A673 (cell line): Measurements from ENCODE around the gene SLC11A1. TPM values are rescaled to one million over a fixed set of nuclear protein-coding genes. Genes with fewer than 3 reads are reported as not detected.

Source experiments
- BruUV-seq: library from RNA; stranded (reverse); fragments of 400-500 nt; replicated peaks from 2 replicates; lab custom pipeline; 2021; lab: Mats Ljungman, UMichigan
- CTCF ChIA-PET: fragments of 300-600 bp; sonication (Branson Sonifier 250); formaldehyde crosslinking; loops from one replicate; lab custom pipeline; 2022; ENCODE audit warnings: antibody characterized with exemption; lab: Charles Lee
- POLR2A ChIA-PET: fragments of 300-600 bp; sonication (Branson Sonifier 250); formaldehyde crosslinking; loops from one replicate; lab custom pipeline; 2022; ENCODE audit warnings: antibody characterized with exemption; ENCODE audit not compliant: low non-redundant PET; lab: Charles Lee
- DNase-seq: peaks from one replicate; pipeline ENCODE4 v3.0.0-alpha.2; 2015; ENCODE audit warnings: low spot score
- H3K27ac ChIP-seq: fragments of 200-600 bp; sonication (generic); 2 replicates; pipeline ENCODE4 v1.5.1; 2016; ENCODE audit warnings: mixed run types, low read depth, mild to moderate bottlenecking, mixed read lengths, antibody characterized with exemption, low read length; ENCODE audit not compliant: poor library complexity, severe bottlenecking
- H3K27me3 ChIP-seq: fragments of 200-600 bp; sonication (generic); replicated peaks from 2 replicates; pipeline ENCODE4 v1.6.1; 2017; ENCODE audit warnings: mixed run types, low read depth, mild to moderate bottlenecking, mixed read lengths, antibody characterized with exemption, low read length; ENCODE audit not compliant: insufficient read depth, poor library complexity
- H3K36me3 ChIP-seq: fragments of 200-600 bp; sonication (generic); 2 replicates; pipeline ENCODE4 v1.6.1; 2016; ENCODE audit warnings: mixed run types, mild to moderate bottlenecking, mixed read lengths, antibody characterized with exemption, low read length; ENCODE audit not compliant: insufficient read depth, poor library complexity, severe bottlenecking
- H3K4me1 ChIP-seq: fragments of 200-600 bp; sonication (generic); 2 replicates; pipeline ENCODE4 v1.6.1; 2017; ENCODE audit warnings: mixed run types, mild to moderate bottlenecking, mixed read lengths, antibody characterized with exemption, low read length; ENCODE audit not compliant: insufficient read depth, poor library complexity, severe bottlenecking
- H3K4me3 ChIP-seq: fragments of 200-600 bp; sonication (generic); 2 replicates; pipeline ENCODE4 v1.5.1; 2016; ENCODE audit warnings: low read depth, mixed run types, mild to moderate bottlenecking, mixed read lengths, low read length; ENCODE audit not compliant: poor library complexity, severe bottlenecking
- H3K9me3 ChIP-seq: fragments of 200-600 bp; sonication (generic); 2 replicates; pipeline ENCODE4 v1.6.1; 2016; ENCODE audit warnings: mixed run types, low read depth, mild to moderate bottlenecking, mixed read lengths, antibody characterized with exemption, low read length; ENCODE audit not compliant: poor library complexity, severe bottlenecking
- CTCF ChIP-seq: fragments of 300-800, 200-600 bp; sonication (generic); conservative IDR thresholded peaks from 2 replicates; pipeline ENCODE4 v1.5.1; 2017; ENCODE audit warnings: low read depth, mild to moderate bottlenecking, antibody characterized with exemption, low read length, moderate library complexity, mixed read lengths
- EZH2 ChIP-seq: fragments of 200-600 bp; sonication (generic); IDR thresholded peaks from 2 replicates; pipeline ENCODE4 v1.6.1; 2017; ENCODE audit warnings: borderline replicate concordance, low read depth, mild to moderate bottlenecking, mixed read lengths, antibody characterized with exemption, low read length; ENCODE audit not compliant: poor library complexity, severe bottlenecking
- intact Hi-C: fragments of 100-400 bp; cut with micrococcal nuclease; formaldehyde crosslinking; loops from one replicate; pipeline ENCODE4 v1.10.0; 2022; ENCODE audit not compliant: unreplicated experiment
- total RNA-seq: library from RNA; stranded (reverse); gene quantifications from 2 replicates; pipeline ENCODE4 v1.2.3, GENCODE V29; 2021

The SLC11A1 gene
- total RNA-seq, 1 experiment from 2014 or later: 0.09 TPM

GRCh38 chr2:218394298-218395089 is 12.4 kb downstream of the SLC11A1 start:
- Histone ChIP-seq H3K27me3 (no peaks in the 10 kb centered on the region), H3K27ac (no peak overlapping the region), H3K4me1 (peaks cover 37% of the 10 kb centered on the region), H3K4me3 (no peak overlapping the region), H3K36me3 (no peaks in the 10 kb centered on the region), H3K9me3 (no peaks in the 10 kb centered on the region)
- DNase-seq: no peak
- BruUV-seq: no TSS peak
- POLR2A ChIA-PET: no interaction called here
- CTCF ChIA-PET: interaction anchor here (0.8 kb wide), 1 partner anchor 38 kb away, joined by 5 read pairs; the partner anchor contains the start of gene CATIP
- intact Hi-C loops: loop anchor here (2.0 to 5.0 kb wide), 2 partner anchors 102 to 453 kb away; partner anchors contain the start of gene TMBIM1
- TF ChIP-seq CTCF (no peak), EZH2 (no peak)

DNA sequence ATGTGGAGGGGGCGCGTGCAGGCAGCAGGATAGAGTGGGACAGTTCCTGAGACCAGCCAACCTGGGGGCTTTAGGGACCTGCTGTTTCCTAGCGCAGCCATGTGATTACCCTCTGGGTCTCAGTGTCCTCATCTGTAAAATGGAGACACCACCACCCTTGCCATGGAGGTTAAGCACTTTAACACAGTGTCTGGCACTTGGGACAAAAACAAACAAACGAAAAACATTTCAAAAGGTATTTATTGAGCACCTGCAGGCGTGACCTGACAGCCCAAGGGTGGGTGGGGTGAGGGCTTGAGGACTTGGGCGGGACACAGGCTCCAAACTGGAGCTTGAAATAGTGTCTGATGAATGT is 13.0 kb downstream of the SLC11A1 start:
- DNase-seq: no peak
- no peaks in the 10 kb centered on the region for H3K9me3 ChIP-seq
- H3K27ac ChIP-seq: no peak overlapping the region
- ChIA-PET POLR2A (no interaction called here), CTCF (interaction anchor here (0.6 to 1.6 kb wide), 3 partner anchors 9 to 175 kb away, joined by 3 to 6 read pairs (median 3); no protein-coding TSS in a partner anchor)
- H3K4me1 ChIP-seq: peaks cover 37% of the 10 kb centered on the region
- H3K27me3 ChIP-seq: no peaks in the 10 kb centered on the region
- TF ChIP-seq EZH2 (no peak), CTCF (no peak)
- H3K4me3 ChIP-seq: no peak overlapping the region
- intact Hi-C loops: loop anchor here (2.0 to 5.0 kb wide), 2 partner anchors 102 to 452 kb away; partner anchors contain the start of gene TMBIM1
- BruUV-seq: no TSS peak
- no peaks in the 10 kb centered on the region for H3K36me3 ChIP-seq

GRCh38 chr2:218395456-218395825 is 13.4 kb downstream of the SLC11A1 start:
- CTCF ChIA-PET: interaction anchor here (0.6 to 1.6 kb wide), 3 partner anchors 9 to 175 kb away, joined by 3 to 6 read pairs (median 3); no protein-coding TSS in a partner anchor
- peaks cover 37% of the 10 kb centered on the region for H3K4me1 ChIP-seq
- H3K9me3 ChIP-seq: no peaks in the 10 kb centered on the region
- intact Hi-C loops: loop anchor here (2.0 to 5.0 kb wide), 2 partner anchors 103 to 452 kb away; partner anchors contain the start of gene TMBIM1
- no peak for DNase-seq
- H3K27ac ChIP-seq: peak overlapping the region; percentile 91
- peak overlapping the region; percentile 97 for H3K4me3 ChIP-seq
- no TSS peak for BruUV-seq
- no peaks in the 10 kb centered on the region for H3K27me3 ChIP-seq
- POLR2A ChIA-PET: no interaction called here
- TF ChIP-seq EZH2 (no peak), CTCF (no peak)
- H3K36me3 ChIP-seq: no peaks in the 10 kb centered on the region
